HG03159 (cell line): ENCODE results near the gene COPG1.

Experiments used
- ATAC-seq: cut with Tn5 transposase; IDR thresholded peaks from one replicate; pipeline ENCODE4 v1.9.1; 2021; ENCODE audit warnings: mild to moderate bottlenecking, moderate library complexity; ENCODE audit not compliant: unreplicated experiment

The COPG1 gene

DNA sequence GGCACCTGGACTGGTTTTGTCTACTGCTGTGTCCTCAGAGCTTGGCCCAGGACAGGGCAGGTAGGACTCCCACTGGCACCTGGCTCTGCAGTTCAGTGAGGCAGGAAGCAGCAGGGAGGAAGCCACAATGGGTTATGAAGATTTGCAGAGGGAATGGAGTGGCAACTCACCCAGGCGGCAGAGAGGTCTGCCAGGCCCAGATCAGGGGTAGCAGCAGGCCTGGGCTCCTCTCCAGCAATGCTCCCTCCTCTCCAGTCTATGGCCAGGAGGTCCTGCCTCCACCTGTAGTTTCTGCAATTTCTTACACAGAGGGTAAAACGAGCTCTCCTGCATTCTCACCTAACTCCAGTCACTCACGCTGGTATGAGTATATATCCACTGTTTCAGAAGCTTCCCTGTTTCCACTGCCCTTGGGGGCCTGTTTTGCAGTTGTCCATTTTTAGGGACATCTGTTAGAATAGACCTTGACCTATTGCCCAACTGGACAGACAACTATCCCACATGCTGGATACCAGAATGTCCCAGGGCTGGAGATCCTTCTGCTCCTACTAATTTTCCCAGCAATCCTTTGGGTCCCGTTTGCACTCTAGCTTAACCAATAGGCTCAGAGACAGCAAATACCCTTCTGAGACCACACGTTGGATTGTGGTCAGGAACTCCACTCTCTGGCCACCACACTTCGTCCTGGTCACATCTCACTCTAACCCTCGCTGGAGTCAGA is 64.4 kb downstream of the COPG1 start:
- no peak for ATAC-seq

DNA sequence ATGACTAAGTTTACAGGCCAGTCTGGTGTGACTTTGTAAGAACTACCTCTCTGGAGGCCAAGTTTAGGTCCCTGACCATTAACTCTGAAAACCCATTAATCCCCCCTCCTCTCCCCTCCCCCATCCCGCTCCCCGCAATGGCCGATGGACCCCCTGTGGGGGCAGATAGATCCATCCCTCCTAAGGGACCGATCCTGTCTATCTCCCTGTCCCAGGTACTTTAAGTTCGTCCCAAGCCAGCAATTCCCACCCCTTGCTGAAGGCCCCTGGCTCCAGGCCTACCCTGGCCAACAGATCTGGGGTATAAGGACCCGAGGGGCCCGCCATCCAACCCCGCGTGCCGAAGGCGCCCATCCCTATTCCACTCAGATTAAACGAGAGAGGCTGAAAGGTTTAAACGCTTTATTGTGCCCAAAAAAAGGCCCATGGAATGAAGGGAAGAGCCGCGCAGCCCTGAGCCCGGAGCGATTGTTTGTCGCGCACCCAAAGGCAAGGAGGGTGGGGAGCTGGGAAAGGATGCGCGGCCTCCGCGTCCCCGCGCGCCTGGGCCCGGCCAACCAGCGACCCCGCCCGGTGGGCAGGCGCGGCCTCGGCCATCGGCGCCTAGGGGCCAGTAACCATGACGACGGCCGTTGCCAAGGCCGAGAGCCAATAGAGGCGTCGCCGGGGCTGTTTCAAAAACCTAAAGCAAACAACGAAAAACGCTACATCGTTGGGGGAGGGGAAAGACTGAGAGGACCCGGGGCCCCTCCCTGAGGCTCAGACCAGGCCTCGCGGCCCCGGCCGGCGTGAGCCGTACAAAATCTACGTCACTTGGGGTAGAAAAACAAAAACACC is 65.2 kb downstream of the COPG1 start:
- no peak for ATAC-seq

DNA sequence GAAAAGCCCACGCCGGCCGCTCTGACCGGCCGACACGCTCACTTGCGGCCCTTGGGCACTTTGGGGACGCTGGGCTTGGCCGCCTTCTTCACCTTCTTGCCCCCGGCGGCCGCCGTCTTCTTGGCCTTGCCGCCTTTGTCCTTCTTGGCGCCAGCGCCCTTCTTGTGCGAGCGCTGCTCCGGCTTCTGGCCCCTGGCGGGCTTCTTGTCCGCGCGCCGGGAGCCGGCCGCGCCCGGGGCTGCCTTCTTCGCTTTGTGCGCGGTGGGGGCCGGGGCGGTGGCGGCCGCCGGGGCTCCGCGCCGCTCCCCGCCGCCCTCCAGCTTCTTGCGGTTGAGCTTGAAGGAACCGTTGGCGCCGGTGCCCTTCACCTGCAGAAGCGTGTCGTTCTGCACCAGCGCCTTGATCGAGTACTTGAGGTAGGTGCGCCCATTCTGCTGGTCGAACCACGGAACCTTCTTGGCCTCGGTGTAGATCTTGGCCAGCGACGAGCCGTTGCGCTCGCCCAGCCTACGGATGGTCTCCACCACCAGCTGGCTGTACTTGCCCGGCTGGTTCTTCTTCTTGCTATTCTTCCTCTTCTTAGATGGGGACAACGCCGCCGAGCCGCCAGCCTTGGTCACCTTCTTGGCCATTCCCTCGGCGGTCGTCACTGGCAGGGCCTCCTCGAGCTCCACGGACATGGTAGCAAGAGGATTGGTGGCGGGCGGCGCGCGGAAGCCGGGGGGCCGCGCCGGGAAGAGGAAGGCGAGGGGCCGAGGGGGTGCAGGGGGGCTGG is 66.0 kb downstream of the COPG1 start:
- ATAC-seq: no peak

DNA sequence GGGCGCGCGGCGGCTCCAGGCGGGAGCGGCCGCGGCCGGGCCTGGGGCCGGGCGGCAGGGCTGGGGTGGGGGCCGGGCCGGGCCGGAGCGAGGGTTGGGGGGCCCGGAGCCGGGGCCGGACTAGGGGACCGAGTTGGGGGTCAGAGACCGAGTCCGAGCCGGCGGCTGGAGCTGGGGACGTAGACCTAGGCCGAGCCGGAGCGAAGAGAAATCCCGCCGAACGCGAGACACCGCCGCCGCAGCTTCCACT is 66.5 kb downstream of the COPG1 start:
- no peak for ATAC-seq

DNA sequence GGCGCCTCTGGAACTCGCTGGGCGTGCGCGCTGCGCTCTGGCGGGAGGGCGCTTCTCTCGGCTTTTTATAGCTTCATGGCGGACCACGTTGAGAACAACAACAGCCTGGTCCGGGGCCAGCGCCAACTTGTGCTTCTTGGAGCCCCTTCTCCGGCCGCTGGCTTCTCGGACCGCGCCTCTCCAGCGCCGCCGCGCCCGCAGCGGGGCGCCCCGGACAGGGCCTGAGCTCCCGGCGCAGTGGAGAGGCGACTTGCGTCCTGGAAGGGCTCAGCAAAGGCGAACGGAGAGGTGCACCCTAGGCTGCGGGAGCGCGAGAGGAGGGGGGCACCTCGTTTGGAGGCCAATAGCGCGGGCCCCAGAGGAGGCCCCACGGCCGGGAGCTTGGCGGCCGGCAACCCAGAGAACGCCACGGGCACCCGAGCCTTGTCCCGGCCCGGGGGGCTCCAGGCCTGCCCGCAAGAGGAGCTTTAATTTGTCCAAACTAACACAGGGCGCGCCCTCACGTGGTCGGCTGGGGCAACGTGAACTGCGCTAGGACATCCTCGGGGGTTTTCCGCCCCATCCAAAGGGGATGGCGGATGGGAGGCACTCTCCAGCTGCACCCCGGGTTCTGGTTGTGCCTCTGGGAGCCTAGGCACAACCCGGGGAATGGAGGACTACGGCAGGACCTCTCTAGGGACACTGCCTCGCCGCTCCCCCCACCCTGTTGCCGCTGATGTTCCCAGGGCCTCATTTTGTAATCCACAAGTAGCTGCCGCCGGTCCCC is 67.0 kb downstream of the COPG1 start:
- peak; percentile 41 for ATAC-seq

DNA sequence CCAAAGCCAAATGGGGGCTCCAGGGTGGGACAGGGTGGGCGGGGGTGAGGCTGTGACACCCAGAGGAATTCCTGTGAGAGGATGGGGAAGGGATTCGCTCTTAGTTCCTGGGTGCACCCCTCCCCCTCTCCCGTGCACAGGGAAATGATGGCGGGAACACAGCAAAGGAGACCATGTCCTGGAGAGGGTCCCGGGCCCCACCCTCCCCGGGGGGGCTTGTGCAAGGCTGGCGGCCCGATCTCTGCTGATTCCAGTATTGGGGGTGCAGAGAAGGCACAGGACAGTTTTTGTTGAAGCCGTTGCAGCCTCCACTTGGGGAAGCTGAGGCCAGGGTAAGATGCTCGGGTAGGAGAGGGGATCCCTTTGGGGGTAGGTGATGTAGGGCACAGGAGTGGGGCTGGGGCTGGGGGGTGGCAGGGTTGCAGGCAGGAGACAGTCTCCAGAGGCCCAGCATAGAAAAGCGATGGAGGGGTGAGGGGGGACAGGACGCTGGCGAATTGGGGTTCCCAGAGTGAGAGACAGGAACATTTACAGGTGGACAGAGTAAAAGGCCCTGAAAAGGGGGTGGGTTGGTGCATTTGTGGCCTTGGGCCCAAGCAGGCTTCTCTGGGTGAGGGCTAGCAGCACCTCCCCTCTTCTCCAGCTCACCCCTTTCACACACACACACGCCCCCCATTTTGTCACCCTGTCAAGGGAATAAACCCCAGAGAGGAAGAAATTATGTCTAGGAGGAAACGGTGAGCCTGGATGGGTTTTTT is 67.8 kb downstream of the COPG1 start:
- ATAC-seq: no peak

DNA sequence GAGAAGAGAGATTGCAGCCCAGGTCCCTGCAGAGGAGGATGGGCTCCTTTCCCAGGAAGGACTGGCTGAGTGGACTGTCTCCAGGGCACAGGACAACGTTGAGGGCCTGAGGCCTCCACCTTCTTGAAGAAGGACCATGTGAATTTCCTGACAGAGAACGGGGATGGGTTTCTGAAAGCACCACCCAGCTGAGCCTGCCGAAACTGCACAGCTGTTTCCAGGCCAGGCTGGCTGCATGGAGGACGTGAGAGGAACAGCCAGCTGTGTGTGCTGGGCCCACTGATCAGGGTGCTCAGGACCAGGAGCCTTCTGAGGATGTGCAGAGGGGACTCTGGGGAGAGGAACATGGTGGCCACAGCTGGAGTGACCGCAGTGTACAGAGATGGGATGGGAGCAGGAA is 68.4 kb downstream of the COPG1 start:
- ATAC-seq: no peak

DNA sequence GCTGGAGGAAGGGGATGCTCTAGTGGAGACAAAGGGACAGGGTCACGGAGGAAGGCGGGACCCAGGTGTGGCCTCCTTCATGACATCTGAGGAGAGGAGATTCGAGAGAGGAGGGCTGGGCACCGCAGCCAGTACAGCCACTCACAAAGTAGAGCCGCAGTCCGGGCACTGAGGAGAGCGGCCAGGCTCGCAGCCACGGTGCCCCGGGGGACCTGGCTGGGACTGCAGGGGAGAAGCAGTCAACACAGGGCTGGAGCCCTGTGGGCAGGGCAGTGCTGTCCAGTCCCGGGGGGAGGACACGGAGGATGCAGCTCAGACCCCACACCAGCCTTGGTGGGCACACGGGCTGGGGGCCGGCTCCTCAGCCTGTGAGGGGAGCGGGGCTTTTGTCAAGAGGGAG is 69.5 kb downstream of the COPG1 start:
- no peak for ATAC-seq

DNA sequence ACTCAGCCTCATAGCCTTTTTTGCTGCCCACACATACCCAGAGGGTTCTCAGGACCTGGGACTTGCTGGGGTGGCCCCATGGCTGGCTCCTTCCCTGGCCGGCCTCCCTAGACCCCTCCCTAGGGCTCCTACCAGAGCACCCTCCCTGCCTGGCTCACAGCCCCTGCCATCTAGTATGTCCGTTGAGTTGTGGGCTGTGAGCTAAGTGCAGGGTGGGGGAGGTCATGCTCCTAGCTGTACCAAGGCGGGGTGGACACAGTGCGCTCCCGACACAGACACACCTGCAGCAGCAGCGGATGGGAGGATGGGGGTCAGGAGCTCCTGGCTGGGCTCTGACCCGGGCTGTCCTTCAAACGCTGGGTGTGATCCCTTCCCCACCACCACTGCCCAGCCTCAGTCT is 70.9 kb downstream of the COPG1 start:
- no peak for ATAC-seq

DNA sequence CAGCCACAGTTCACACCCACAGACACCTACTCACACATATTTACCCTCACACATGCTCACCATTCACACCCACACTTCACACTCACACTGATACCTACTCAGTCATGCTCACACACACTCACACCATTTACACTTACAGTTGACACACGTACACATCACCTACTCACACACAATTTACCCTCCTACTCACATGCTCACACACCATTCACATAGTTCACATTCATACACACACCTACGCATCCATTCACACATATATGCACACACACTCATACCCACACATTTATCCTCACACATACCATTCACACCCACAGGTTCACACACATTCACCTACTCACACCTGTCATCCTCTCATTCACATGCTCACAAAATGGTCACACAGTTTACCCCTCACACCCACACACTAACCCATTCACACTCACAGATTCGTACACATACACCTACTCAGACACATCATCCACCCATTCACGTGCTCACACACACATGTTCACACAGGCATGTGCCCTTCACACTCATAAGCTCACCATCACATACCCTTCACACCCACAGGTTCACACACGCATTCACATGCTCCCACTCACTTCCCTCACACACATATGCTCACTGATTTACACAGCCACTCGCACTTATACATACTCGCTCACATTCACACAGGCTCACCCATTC is 71.5 kb downstream of the COPG1 start:
- ATAC-seq: no peak

DNA sequence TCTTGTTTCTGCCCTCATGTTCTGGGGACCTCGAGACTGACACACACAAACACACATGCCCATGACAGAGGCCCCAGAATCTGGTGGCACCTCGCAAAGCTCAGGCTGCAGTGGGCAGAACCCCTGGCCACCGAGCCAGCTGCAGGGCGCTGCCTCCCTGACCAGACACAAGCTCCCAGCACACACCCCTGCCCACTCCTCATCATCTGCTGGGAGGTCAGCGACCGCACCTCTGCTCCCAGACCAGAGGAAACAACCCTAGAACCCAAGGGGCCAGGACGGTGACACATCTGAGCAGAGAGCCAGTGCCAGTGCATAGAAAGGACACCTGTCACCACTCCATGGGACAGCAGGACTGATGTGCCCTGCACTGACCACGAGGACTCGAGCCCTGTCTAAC is 72.5 kb downstream of the COPG1 start:
- ATAC-seq: no peak

DNA sequence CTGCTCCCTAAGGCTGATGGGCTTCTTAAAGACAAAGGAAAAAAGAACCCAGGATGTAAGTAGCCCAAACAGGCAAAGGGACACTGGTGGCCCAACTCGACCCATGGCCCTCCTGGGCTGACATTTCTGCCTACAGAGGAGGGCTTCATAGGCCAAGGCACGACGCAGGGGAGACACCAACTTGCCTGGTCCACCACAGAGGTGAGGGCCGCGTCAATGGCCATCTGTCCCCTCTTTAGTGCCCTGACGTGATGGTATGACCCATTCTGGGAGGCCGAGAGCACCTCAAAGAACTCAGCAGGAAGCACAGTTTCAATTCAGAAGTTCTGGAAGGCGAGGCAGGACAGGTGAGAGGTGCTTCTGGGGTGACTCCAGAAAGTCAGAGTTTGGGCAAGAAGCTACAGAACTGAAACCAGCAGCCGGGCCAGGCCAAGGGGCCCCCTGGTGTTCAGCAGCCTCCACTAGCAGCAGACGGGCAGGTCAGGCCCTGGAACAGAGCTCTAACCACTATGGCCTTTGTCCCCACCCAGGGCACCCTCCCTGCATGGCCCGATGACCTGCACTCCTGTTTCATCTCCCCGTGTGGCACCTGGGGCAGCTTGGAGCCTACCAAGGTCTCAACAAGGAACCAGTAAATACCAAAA is 74.4 kb downstream of the COPG1 start:
- ATAC-seq: no peak

DNA sequence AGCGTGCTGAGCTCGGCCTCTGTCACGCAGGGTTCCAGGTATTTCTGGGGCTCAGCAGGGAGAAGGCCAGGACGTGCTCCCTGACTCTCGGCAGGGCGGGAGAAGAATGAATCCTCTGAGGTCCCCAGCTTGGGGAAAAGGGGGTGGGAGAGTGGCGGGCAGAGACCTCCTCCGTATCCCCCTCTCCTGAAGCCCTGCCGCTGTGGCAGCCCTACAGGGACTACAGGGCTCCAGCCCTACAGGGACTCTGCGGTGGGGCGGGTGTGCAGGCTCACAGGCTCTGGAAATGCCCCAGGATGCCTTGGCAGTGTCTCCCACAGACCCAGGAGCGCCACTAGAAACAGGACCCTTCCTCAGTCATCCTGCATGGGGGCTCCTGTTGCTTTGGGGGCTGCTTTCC is 75.4 kb downstream of the COPG1 start:
- ATAC-seq: no peak

DNA sequence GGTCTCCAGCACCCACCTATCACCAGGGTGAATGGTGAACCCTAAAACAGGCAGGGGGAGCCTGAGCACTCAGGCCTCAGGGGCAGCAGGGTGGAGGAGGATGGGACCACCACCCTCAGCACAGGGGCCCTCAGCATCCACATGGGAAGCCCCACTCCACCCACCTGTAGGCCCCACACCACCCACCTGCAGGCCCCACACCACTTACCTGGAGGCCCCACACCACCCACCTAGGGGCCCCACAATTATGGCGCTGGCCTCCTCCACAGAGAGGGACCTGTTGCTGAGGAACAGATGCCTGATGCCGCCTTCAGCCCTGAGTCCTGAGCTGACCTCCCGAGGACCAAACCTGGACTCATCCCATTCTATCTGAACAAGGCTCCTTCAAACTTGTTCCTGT is 76.0 kb downstream of the COPG1 start:
- no peak for ATAC-seq

DNA sequence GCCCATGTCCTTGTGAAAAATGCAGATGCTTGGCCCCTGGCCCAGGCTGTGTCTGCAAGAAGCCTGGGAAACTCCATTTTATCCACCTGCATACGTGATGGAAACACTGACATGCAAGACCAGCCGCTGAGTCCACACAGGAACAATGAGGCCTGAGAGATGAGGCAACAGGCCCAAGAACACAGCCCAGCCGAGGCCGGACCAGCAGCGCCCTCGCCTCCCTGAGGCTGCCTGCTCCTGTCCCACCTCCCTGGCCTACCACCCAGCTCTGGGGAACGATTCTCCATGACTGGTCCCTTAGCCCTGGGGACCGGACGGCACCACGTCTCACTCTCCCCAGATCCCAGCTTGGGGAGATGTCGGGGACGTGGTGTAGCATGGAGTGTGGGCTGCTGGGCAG is 76.7 kb downstream of the COPG1 start:
- no peak for ATAC-seq

DNA sequence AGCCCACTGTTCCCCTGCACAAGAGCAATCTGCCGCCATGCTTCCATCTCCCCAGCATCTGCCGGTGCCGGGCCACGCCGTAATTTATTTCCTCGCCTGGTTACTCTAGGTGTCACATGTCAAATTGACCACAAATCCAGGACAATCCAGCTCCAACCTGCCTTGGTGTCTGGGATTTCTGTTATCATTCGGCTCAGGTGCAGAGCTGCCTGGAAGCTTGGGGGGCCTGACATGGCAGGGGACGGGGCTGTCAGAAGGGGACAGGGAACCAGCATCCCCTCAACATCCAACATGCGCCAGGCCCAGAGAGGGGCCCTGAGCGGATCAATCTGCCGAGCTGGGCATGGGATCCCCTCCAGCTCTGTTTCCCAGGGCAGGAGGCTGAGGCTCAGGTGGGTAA is 77.2 kb downstream of the COPG1 start:
- no peak for ATAC-seq
